HG02840 (cell line): ENCODE data around the gene HOXB6.

Experiments used
- ATAC-seq: cut with Tn5 transposase; IDR thresholded peaks from one replicate; pipeline ENCODE4 v1.9.1; 2021; ENCODE audit warnings: mild to moderate bottlenecking, moderate library complexity, moderate number of reproducible peaks; ENCODE audit not compliant: unreplicated experiment, low FRiP score

HOXB6 gene

DNA sequence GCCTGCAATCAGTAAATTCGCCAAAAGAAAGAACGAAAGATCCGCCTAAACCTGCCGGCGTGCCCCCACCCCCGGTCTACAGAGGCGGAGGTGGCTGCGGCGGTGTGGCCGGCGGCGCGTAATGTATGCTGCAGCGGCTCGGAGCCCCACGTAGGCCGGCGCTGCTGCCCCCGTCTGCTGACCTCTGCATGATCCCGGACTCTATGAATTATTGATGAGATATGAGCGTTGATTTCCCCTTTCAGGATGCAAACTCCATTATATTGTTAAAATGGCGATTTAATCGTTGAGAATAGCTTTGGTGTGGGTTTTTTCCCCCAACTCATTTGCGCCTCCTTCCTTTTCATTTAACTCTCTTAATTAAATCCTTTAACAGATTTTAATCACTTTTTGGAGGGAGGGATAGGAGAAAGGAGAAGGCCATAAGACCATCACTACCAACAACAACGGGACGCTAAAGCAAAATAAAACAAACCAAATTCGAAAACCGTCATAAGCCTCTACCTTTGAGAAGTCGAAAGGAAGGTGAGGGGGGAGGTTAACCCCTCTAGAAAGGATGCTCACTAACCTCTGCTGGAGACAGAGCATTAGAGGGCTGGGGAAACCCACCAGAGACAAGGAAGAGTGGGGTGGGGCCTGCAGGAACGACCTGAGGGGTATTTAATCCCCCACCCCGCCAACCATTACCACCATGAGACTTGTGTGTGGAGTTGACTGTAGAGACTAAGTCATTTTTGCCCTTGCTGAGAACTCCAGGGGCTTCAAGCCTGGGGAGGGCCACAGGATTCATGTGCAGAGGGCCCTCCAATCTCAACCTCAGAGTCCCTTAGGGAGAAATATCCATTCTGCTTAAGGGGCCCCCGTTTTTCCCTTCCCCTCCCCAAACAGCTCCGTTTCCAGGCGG lies 18.2 kb downstream of the HOXB6 start:
- no peak for ATAC-seq

DNA sequence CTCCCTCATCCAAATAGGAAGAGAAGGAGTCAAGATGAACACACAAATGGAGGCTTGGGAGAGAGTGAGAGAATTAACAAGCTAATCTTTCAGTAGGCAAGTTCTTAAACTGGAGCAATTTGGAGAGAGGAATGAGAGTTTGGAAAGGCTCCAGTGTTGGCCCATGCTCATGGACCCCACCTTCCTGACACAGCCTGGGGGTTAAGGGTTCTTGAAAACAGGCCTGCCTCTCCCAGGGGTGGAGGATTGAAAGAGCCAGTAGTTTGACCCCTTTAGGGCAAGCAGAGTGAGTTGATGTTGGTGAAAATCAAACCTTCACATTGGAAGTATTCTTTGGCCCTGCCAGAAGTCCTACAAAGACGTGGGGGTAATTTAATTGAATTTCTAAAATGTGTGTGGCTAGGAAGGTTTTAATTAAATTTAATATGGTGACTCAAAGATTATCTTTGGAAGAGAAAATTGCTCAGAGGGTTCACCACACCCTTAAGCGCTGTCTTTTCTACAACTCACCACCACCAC lies 20.5 kb downstream of the HOXB6 start:
- ATAC-seq: no peak

DNA sequence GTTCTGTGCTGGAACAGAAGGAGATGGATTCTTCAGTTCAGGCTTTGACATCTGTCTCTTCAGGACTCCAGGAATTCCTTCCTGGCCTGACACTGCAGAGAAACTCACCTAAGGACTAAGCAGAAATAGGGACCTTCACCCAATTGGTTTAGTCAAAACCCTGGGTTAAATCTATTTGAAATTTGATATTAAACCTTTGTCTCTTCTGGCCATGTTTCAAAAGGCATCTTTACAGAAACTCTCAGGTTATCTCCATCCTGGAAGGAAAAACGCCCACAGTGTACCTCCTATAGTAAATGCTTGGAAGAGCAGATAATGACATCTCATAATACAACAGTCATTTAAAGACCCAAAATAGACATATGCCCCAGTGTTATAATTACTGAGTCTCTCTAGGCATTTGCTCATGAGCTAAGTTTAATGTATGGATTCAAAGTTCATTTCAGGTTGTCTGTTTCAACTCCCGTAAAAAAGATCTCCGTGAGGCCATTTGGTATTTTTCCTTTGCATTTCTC lies 21.0 kb downstream of the HOXB6 start:
- no peak for ATAC-seq

DNA sequence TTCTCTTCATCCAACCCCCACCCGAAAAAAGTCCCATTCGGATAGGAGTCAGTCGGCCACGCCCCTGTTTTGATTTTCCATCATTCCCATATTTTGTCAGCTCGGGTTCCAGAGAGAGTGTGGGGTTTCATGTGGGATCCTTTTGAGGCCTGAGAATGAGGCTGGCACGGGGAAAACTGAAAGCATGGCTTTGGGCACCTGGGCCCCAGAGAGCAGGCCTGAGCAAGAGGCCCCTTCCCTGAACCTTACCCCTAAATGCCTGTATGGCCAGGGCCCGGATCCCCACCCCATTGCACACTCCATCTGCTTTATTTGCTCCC lies 22.1 kb downstream of the HOXB6 start:
- ATAC-seq: no peak

DNA sequence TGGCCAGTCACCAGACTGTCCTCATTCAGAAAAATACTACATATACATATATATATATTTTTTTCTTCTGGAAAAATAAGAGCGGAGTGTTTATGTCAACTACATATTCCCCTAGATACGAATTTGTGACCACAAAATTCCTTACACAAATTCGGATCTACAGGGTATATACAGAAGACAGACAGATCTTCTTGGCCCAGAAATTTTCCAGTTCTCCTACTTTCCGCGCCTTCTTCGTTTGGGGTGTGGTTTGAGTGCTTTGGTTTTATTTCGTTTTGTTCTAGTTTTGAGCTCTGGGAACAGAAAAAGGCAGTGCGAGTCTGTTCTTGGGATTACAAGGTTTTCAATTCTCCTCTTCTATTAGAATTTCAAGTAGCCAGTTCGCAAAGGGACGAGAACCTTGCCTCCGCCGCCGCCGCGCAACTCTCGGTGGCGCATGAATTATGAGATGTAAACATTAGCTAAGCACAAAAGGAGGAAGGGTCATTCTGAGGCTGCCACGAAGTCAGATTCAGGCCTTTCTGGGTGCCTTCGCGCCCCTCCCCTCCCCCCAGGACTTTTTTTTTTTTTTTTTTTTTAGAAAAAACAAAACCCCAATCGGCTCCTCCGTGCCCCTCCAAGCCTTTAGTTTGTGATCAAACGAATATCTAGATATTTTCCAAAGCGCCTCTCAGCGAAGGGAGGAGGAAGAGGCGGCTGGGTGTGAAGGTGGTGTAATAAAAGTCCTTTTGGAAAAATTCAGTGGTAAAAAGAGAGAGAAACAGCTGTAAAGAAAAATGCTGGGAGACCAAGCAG lies 24.8 kb downstream of the HOXB6 start:
- ATAC-seq: no peak

DNA sequence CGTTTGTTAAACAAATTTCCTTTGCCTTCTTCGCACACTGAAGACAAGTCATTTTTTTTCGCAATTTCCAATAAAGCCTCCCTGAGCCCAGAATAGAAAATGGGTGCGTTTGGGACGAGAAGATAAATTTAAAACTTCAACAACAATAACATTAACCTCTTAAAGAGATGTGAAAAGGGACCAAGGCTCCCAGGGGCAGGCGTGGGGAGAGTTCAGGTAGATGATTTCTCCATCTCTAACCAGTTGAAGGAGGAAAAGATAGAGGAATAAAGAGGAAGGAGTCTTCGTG lies 25.4 kb downstream of the HOXB6 start:
- no peak for ATAC-seq

DNA sequence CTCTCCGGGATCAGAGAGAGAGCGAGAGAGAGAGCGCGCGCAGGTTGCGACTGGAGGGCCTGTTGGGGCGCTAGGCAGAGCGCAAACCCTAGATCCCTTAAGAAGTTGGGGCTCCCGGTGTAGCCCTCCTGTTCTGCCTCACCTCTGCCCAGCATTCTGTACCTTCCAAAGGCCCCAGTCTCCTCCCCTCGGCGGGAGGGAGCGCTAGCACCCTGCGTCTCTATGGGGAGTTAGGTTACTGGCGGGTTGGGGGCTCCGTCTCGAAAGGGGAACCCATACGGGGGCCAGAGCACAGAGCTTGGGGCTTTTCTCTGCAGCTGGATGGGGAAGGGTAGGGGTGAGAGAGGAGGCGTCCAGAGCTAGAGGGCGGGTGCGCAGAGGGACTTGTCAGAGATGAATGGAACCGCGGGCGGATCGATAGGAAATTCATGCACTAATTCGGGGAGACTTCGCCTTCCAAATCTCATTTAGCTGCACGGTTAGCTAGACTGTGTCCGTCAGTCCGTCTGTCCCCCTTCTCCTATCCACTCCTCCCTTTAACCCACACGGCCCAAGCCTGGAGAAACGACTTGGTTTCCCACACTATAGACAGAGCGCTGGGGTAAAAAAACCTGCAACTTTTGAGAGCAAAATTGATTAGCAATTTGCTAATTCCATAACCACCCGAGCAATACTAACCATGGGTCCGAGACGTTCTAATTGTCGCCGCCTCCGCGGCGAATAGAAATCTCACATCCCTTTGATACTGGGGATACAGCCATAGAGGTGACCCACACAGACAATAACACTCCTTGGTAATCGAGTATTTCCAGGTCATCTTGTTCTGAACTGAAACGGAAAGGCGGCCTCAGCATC lies 25.9 kb downstream of the HOXB6 start:
- ATAC-seq: no peak

DNA sequence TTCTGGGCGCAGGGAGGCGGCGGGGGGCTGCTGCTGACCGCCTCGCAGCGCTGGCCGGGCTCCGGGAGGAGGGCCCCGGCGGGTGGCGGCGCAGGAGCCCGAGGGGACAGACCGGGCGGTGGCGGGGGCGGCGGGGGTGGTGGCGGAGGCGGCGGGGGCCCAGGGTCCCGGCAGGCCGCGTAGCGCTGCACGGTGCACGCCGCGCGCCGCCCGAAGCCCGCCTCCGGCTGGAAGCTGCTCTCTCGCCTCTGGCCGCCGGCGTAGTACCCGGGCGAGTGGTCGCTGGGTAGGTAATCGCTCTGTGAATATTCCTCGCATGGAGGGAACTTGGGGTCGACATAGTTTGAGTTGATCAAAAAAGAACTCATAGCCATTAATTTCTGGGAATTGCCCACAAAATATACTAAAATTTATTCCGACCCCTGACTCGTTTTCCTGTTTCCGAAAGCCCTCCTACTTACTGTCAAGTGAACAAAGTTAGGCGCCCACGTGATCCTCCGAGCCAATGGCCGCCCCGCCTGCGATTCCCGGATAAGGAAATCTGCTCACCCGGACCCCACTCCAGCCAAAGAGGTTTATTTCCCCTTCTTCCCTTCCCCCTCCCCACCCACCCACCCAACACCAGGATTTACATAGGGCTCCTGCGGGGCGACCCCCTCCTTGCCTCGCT lies 26.7 kb downstream of the HOXB6 start, which contains the start of gene HOXB4:
Gene HOXB4, minus strand, starts transcription at position 405 of the 670 bp plus-strand sequence. Its CDS starts 31 bp downstream, at position 374.
- ATAC-seq: no peak

DNA sequence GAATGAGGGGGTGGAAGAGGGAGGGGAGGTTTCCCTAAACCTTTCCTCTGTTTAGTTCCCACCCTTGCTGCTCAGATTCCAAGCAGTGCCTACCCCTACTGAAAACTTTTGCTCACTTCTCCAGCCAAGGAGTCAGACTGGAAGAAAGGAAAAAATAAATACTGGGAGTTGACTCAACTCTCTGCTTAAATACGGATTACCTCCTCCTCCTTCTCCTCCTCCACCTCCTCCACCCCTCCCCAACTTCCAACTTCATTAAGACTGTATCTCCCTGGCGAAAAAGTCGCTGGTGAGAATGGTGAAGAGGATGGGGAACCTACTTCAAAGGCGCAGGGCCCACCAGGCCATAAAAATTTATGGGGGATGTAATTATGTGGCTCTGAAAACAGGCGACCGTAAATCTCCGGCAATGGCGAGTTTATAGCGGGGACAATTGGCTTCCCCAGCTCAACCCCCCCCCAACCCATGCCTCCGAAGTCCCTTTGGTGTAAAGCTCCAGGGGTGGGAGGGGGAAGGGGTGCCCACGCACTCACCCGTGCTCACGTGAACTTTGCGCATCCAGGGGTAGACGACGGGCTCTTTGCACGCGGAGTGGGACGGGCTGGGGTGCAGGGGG lies 27.3 kb downstream of the HOXB6 start:
- no peak for ATAC-seq

DNA sequence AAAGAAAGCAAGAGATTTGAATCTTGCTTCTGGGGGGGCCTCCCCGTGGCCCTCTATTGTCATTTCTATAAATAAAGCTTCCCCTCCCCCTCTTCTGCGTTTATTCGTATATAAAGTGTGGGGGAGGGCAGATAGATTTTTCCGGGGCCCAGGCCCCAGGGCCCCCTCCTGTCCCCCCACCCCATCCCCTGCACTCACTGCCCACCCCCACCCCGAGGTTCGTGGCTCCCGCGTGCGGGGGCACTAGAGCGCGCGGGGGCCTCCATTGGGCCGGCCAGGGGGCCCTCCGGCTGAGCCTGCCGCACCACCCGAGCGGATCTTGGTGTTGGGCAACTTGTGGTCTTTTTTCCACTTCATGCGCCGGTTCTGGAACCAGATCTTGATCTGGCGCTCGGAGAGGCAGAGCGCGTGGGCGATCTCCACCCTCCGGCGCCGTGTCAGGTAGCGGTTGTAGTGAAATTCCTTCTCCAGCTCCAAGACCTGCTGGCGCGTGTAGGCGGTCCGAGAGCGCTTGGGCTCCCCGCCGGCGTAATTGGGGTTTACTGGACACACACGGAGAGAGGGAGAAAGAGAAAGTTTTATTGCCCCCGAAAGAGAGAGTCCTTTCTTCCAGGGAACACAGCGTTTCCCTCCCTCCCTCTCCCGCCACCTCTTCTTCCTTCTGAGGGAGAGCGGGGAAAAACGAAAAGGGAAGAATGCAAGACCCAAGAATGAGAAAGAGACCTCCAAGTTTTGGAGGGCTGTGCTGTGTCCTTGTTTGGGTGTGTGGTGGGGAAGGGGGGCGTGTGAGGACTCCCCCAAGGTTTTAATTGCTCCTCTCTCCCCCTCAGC lies 28.1 kb downstream of the HOXB6 start:
- ATAC-seq: no peak

DNA sequence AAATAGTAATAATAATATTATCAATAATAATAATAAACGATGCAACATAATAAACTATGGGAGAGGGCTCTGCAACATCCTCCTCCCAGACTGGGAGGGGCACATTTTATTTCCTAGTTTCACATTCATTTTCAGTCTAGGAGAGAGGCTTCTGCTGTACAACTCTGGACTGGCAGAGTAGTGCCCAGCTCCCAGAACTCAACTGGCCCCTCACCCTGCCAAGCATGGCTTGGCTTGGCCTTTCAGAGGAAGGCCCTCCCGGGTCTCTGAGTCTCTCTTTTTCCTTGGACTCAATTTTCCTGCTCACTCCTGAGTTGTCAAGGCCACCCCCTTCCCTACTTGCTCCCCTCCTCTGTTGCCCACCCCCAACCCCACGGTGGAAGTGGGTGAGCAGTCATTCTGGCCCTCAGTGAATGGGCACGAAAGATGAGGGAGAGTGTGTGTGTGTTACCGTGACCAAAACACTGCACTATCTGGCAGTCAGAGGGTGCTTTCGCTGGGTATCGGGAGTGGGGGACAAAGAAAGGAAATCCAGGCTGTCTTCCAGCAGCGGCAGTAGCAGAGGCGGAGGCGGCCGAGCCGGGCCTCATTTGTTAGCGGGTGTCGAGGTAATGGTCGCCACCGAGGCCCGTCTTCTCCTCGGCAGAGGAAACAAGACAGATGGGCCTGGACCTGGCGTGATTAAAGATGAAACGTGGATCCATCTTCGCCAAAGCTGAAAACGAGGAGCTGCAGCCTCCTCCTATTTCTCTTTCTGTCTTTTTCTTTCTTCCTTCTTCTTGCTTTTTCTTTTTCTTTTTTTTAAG lies 28.9 kb downstream of the HOXB6 start:
- no peak for ATAC-seq

DNA sequence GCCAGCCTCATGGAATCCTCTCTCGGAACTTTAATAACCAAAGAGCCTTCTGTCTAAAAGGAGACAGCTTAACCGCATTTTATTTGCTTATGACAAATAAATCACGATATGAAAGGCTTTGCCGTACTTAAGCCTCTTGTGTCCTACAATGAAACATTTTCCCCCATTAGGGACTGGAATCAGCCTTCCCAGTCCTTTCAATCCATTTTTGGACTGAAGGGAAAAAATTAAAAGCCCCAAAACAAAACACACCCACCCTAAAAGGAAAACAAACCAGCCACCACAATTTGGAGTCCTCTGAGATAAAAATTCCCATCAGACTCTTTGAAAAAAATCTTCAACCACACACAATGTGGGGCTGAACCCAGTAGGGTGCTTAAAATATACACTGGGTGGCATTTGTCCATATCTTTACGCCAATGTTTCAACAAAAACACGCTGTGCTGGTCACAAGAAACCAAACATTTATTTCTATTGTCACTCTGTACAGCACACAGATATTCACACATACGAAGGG lies 29.7 kb downstream of the HOXB6 start:
- no peak for ATAC-seq

DNA sequence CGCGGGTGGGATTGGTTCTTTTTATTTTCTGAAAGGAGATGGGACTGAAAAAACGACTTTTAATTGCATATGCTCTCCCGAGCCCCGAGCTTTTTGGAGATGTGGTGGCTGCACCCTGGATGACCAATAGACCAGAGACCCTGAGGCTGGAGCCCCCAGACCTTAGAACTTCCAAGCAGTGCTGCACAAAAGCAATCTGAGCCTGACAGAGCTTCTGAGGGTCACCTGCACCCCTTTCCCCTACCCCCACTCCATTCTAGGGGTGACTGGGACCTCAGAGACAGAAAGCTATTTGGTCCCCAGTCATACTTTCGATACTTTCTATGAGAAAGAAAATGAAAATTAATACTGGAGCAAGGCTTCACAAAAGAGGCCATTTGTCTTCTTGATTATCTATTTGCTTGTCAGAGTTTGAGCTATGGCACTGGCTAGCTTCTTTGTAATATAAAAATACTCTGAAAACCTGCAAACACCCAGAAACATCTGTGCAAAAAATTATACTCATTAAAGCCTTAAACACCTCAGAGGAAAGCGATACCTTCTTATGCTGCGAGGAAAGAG lies 30.2 kb downstream of the HOXB6 start:
- no peak for ATAC-seq

DNA sequence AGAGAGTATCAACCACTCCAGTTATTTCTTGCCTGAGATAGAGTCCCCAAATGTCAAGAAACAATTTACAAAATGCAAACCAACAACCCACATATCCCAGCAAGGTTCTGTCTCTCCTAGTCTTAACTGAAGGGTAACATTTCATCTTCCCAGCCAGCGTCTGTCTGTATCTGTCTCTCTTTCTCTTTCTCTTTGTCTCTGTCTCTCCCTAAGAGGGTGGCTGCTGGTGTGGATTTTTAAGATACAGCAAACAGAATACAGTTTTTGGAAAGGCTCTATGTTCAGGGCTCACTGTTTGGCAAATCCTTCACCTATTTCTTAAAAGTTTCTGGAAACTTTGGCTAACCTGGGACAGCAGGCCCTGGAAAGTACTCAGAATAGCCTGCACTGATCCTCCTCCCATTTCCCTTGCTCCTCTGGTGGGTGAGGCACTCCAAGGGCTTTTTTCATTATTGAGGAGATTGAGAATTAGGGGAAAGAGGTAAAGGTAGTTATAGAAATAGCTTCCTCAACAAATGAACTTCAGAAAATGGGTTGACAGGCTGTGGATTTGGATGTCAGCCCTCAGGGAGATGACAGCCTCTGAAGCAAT lies 32.9 kb downstream of the HOXB6 start:
- no peak for ATAC-seq

DNA sequence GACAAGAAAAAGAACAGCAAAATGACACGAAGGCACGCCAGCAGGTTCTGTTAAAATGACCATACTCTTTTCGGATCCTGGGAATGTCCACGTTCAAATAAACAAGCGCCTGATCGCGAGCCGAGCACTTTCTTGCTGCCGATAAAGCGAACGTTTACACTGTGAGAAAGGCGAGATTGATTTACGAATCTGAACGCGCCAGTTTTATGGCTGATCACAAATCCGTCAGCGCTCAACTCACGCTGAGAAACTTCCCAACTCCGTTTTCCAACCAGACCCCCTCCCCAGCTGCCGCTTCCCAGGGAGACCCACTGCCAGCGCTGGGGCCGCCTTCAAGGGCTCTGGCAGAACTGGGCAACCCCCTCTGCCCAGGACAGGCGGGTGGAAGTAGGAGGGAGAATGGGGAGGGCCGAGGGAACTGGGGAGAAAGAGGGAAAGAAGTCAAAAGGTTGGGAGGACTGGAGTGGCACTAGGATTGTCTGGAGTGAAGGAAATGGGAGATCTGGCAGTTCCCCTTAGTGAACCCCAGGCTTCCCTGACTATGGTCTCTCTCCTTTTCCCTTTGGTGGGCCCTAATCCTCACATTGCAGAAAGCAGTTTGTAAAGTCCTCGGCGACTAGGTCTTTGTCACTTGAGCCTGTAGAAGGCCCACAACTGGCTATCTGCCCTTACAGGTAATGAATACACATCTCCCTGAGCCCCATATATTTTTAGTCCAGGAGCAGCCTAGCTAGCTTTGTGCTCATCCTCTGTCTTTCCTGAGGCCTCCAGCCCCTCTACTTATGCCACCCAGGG lies 33.6 kb downstream of the HOXB6 start:
- no peak for ATAC-seq

DNA sequence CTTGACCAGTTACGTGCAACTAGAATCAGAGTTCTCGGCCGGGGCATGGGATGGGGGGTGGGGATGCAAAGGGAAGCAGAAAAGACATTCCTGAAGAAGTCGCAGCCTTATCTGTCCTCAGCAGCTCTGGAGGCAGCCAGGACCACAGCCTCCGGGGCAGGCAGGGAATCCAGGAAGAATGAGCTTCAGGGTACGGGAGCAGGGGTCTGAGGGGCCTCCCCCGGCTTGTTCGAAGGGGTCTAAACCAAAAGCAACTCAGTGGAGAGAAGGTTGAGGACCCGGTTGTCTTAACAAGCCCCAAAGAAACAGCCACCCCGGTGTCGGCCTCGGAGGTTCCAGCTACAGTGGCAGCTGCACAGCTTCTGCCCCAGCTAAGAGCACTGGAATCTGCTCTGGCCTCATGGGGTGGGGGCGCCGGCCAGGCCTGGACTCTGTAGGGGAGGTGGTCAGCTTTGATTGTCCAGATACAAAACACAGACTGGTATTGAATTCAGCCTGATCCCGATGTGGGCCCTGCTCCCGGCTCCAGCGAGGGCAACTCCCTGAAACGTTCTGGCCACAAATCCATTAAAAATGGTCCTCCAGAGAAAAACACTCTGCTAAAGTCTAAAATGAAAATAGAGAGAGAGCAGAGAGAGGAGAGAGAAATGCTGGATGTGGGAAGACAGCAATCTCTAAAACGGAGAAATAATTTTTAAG lies 34.3 kb downstream of the HOXB6 start:
- ATAC-seq: no peak
